ENCODE measurements around the gene FBXO41.
"Not testable (repeated sequence)": the region's sequence is repeated elsewhere in the genome, so short reads cannot be mapped to it uniquely, and the experiment has no call there.

FBXO41 gene

GRCh38 chr2:73262691-73263429, 21.4 kb downstream of the FBXO41 start:
- DNase-seq (ENCODE audit: low read depth in 2 of 2): not testable (repeated sequence)

GRCh38 chr2:73262108-73262651, 22.1 kb downstream of the FBXO41 start:
- no peak for DNase-seq (ENCODE audit: low read depth in 2 of 2)

GRCh38 chr2:73260338-73260984, 23.8 kb downstream of the FBXO41 start:
- no peak for DNase-seq (ENCODE audit: low read depth in 2 of 2)

- no peak for DNase-seq (ENCODE audit: low read depth in 2 of 2)
These were observed 24.5 kb downstream of the FBXO41 start for GRCh38 chr2:73259704-73260337.

- no peak for DNase-seq (ENCODE audit: low read depth in 2 of 2)
These were observed 25.0 kb downstream of the FBXO41 start for GRCh38 chr2:73259276-73259675.

GRCh38 chr2:73258913-73259215, 25.4 kb downstream of the FBXO41 start:
- no peak for DNase-seq (ENCODE audit: low read depth in 2 of 2)

GRCh38 chr2:73258186-73258912, 25.9 kb downstream of the FBXO41 start:
- no peak for DNase-seq (ENCODE audit: low read depth in 2 of 2)

GRCh38 chr2:73257425-73258125, 26.7 kb downstream of the FBXO41 start:
- DNase-seq (ENCODE audit: low read depth in 2 of 2): no peak

- no peak for DNase-seq (ENCODE audit: low read depth in 2 of 2)
These were observed 27.3 kb downstream of the FBXO41 start for GRCh38 chr2:73257021-73257420.

- DNase-seq (ENCODE audit: low read depth in 2 of 2): no peak
These were observed 27.7 kb downstream of the FBXO41 start for GRCh38 chr2:73256618-73256922.

- DNase-seq (ENCODE audit: low read depth in 2 of 2): no peak
These were observed 28.2 kb downstream of the FBXO41 start for GRCh38 chr2:73255907-73256617.

GRCh38 chr2:73255007-73255644, 29.2 kb downstream of the FBXO41 start:
- DNase-seq (ENCODE audit: low read depth in 2 of 2): no peak

GRCh38 chr2:73254343-73255006, 29.8 kb downstream of the FBXO41 start:
- DNase-seq (ENCODE audit: low read depth in 2 of 2): no peak

GRCh38 chr2:73253901-73254300, 30.4 kb downstream of the FBXO41 start:
- no peak for DNase-seq (ENCODE audit: low read depth in 2 of 2)

- no peak for DNase-seq (ENCODE audit: low read depth in 2 of 2)
These were observed 30.9 kb downstream of the FBXO41 start for GRCh38 chr2:73253400-73253799.

- DNase-seq (ENCODE audit: low read depth in 2 of 2): no peak
These were observed 31.8 kb downstream of the FBXO41 start for GRCh38 chr2:73252238-73253027.

GRCh38 chr2:73250872-73251846, 33.1 kb downstream of the FBXO41 start:
- no peak for DNase-seq (ENCODE audit: low read depth in 2 of 2)

GRCh38 chr2:73249636-73250035, 34.6 kb downstream of the FBXO41 start:
- DNase-seq (ENCODE audit: low read depth in 2 of 2): no peak
